NCI-H2196 (cell line): ENCODE data around the gene CYP4A22.
"Not testable (repeated sequence)": the region's sequence is repeated elsewhere in the genome, so short reads cannot be mapped to it uniquely, and the experiment has no call there.

Source experiments
- DNase-seq: peaks from one replicate; lab custom pipeline; 2025; ENCODE audit not compliant: unreplicated experiment; lab: John Stamatoyannopoulos, UW

The CYP4A22 gene

GRCh38 chr1:47156457-47156856, 19.2 kb downstream of the CYP4A22 start:
- not testable (repeated sequence) for DNase-seq

GRCh38 chr1:47157957-47158356, 20.7 kb downstream of the CYP4A22 start:
- DNase-seq, result not testable (repeated sequence)

GRCh38 chr1:47160716-47161115, 23.5 kb downstream of the CYP4A22 start:
- DNase-seq, result no peak

GRCh38 chr1:47161298-47162040, 24.2 kb downstream of the CYP4A22 start:
- DNase-seq, result no peak

GRCh38 chr1:47164552-47164951, 27.3 kb downstream of the CYP4A22 start:
- no peak for DNase-seq

- no peak for DNase-seq
These were observed 35.5 kb downstream of the CYP4A22 start for GRCh38 chr1:47172782-47173181.

GRCh38 chr1:47174656-47175020, 37.4 kb downstream of the CYP4A22 start:
- no peak for DNase-seq

- DNase-seq, result peak; percentile 71
These were observed 38.1 kb downstream of the CYP4A22 start for GRCh38 chr1:47175227-47175934.

- DNase-seq, result no peak
These were observed 40.8 kb downstream of the CYP4A22 start for GRCh38 chr1:47178020-47178419.

- DNase-seq, result no peak
These were observed 41.4 kb downstream of the CYP4A22 start for GRCh38 chr1:47178654-47179016.

- peak; percentile 95 for DNase-seq
These were observed 42.1 kb downstream of the CYP4A22 start for GRCh38 chr1:47179017-47179987.

GRCh38 chr1:47179988-47180563, 42.8 kb downstream of the CYP4A22 start:
- peak; percentile 56 for DNase-seq

- DNase-seq, result peak; percentile 63
These were observed 43.4 kb downstream of the CYP4A22 start for GRCh38 chr1:47180603-47181094.

- DNase-seq, result no peak
These were observed 44.1 kb downstream of the CYP4A22 start for GRCh38 chr1:47181095-47181954.

GRCh38 chr1:47181955-47182675, 44.9 kb downstream of the CYP4A22 start:
- no peak for DNase-seq

- DNase-seq, result no peak
These were observed 45.5 kb downstream of the CYP4A22 start for GRCh38 chr1:47182676-47183235.

GRCh38 chr1:47183308-47184089, 46.3 kb downstream of the CYP4A22 start:
- no peak for DNase-seq
